Measurements from ENCODE around the gene SRRT. TPM values are rescaled to one million over a fixed set of nuclear protein-coding genes. Genes with fewer than 3 reads are reported as not detected.

The SRRT gene
- total and polyA plus RNA-seq, 2 donors from 2014 or later = 58.2 to 127 TPM

- intact Hi-C loops (cut with DNase I) = no loop called here
- H3K27me3 ChIP-seq (ENCODE audit: control insufficient read depth, insufficient read depth, low read length) = no peaks in the 10 kb centered on the region
- TF ChIP-seq, protein P1, sequence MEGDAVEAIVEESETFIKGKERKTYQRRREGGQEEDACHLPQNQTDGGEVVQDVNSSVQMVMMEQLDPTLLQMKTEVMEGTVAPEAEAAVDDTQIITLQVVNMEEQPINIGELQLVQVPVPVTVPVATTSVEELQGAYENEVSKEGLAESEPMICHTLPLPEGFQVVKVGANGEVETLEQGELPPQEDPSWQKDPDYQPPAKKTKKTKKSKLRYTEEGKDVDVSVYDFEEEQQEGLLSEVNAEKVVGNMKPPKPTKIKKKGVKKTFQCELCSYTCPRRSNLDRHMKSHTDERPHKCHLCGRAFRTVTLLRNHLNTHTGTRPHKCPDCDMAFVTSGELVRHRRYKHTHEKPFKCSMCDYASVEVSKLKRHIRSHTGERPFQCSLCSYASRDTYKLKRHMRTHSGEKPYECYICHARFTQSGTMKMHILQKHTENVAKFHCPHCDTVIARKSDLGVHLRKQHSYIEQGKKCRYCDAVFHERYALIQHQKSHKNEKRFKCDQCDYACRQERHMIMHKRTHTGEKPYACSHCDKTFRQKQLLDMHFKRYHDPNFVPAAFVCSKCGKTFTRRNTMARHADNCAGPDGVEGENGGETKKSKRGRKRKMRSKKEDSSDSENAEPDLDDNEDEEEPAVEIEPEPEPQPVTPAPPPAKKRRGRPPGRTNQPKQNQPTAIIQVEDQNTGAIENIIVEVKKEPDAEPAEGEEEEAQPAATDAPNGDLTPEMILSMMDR (IDR thresholded peaks at IDR 0.05; ENCODE audit: borderline replicate concordance, extremely low read depth, insufficient read depth) = no peak
- DNase-seq (no peak), FAIRE-seq (no peak)
- H3K9me3 ChIP-seq (ENCODE audit: control insufficient read depth in 2 of 3, insufficient read depth in 1 of 3, low read length in 3 of 3) = no peaks in the 10 kb centered on the region
- no peak overlapping the region for H3K4me3 ChIP-seq (ENCODE audit: low read length in 3 of 3)
- no peaks in the 10 kb centered on the region for H3K36me3 ChIP-seq (ENCODE audit: control insufficient read depth in 2 of 3, insufficient read depth in 3 of 3, low read length in 3 of 3)
- H3K27ac ChIP-seq (ENCODE audit: low read depth in 2 of 2, low read length in 2 of 2) = no peak overlapping the region
- peaks cover 0 to 9% (median 6%) of the 10 kb centered on the region in 3 donors for H3K4me1 ChIP-seq (ENCODE audit: control insufficient read depth in 2 of 3, insufficient read depth in 2 of 3, low read depth in 1 of 3, low read length in 3 of 3)
- no peak overlapping the region for H3K9ac ChIP-seq (ENCODE audit: low read length in 3 of 3)
These were observed 35.5 kb upstream of the SRRT start for GRCh38 chr7:100839361-100839760.

GRCh38 chr7:100840470-100841100, 34.3 kb upstream of the SRRT start:
- H3K27ac ChIP-seq (ENCODE audit: low read depth in 2 of 2, low read length in 2 of 2) = no peak overlapping the region
- no peak overlapping the region for H3K9ac ChIP-seq (ENCODE audit: low read length in 3 of 3)
- H3K4me3 ChIP-seq (ENCODE audit: low read length in 3 of 3) = no peak overlapping the region
- peaks cover 0 to 9% (median 6%) of the 10 kb centered on the region in 3 donors for H3K4me1 ChIP-seq (ENCODE audit: control insufficient read depth in 2 of 3, insufficient read depth in 2 of 3, low read depth in 1 of 3, low read length in 3 of 3)
- no peak for FAIRE-seq
- H3K9me3 ChIP-seq (ENCODE audit: control insufficient read depth in 2 of 3, insufficient read depth in 1 of 3, low read length in 3 of 3) = no peaks in the 10 kb centered on the region
- intact Hi-C loops (cut with DNase I) = no loop called here
- H3K36me3 ChIP-seq (ENCODE audit: control insufficient read depth in 2 of 3, insufficient read depth in 3 of 3, low read length in 3 of 3) = no peaks in the 10 kb centered on the region
- H3K27me3 ChIP-seq (ENCODE audit: control insufficient read depth, insufficient read depth, low read length) = no peaks in the 10 kb centered on the region
- TF ChIP-seq, protein P1 (IDR thresholded peaks at IDR 0.05; ENCODE audit: borderline replicate concordance, extremely low read depth, insufficient read depth) = no peak
- peak in 2 of 5 donors; percentile 2 to 22 for DNase-seq

- H3K36me3 ChIP-seq (ENCODE audit: control insufficient read depth in 2 of 3, insufficient read depth in 3 of 3, low read length in 3 of 3) = no peaks in the 10 kb centered on the region
- H3K27me3 ChIP-seq (ENCODE audit: control insufficient read depth, insufficient read depth, low read length) = no peaks in the 10 kb centered on the region
- H3K9me3 ChIP-seq (ENCODE audit: control insufficient read depth in 2 of 3, insufficient read depth in 1 of 3, low read length in 3 of 3) = no peaks in the 10 kb centered on the region
- H3K27ac ChIP-seq (ENCODE audit: low read depth in 2 of 2, low read length in 2 of 2) = no peak overlapping the region
- DNase-seq (peak in 1 of 5 donors; percentile 19), FAIRE-seq (no peak)
- H3K4me1 ChIP-seq (ENCODE audit: control insufficient read depth in 2 of 3, insufficient read depth in 2 of 3, low read depth in 1 of 3, low read length in 3 of 3) = peaks cover 0 to 4% (median 0%) of the 10 kb centered on the region in 3 donors
- no peak overlapping the region for H3K4me3 ChIP-seq (ENCODE audit: low read length in 3 of 3)
- intact Hi-C loops (cut with DNase I) = no loop called here
- H3K9ac ChIP-seq (ENCODE audit: low read length in 3 of 3) = no peak overlapping the region
- TF ChIP-seq, protein P1 (IDR thresholded peaks at IDR 0.05; ENCODE audit: borderline replicate concordance, extremely low read depth, insufficient read depth) = no peak
These were observed 27.5 kb upstream of the SRRT start for GRCh38 chr7:100847360-100847759.
